C4-2B (cell line): Measurements from ENCODE around the gene EHD1.

ENCODE experiments used
- CTCF ChIP-seq: fragments of 450-650 bp; conservative IDR thresholded peaks from 2 replicates; pipeline ENCODE4 v1.5.1; 2017; ENCODE audit warnings: mild to moderate bottlenecking
- ZFX ChIP-seq: fragments of 450-650 bp; IDR thresholded peaks from 2 replicates; pipeline ENCODE4 v1.6.1; 2017

- no peak for TF ChIP-seq CTCF
- no peak for TF ChIP-seq ZFX
Measured at GRCh38 chr11:64887234-64887756, 8.9 kb upstream of the EHD1 start.
